ENCODE data around the gene UMPS.
"Not testable (repeated sequence)": the region's sequence is repeated elsewhere in the genome, so short reads cannot be mapped to it uniquely, and the experiment has no call there.

UMPS gene

DNA sequence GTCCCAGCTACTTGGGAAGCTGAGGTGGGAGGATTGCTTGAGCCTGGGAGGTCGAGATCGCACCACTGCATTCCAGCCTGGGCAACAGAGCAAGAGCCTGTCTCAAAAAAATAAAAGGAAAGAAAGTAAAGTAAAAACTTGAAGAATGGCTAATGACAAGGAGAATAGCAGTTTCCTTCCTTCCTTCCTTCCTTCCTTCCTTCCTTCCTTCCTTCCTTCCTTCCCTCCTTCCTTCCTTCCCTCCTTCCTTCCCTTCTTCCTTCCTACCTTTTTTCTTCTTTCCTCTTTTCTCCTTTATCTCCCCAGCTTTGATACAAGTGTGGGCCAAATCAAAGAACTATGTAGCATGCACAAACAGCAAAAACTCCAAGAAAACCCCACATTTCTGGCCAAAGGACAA is 23.0 kb upstream of the UMPS start:
- DNase-seq (ENCODE audit: low read depth, low spot score): not testable (repeated sequence)

DNA sequence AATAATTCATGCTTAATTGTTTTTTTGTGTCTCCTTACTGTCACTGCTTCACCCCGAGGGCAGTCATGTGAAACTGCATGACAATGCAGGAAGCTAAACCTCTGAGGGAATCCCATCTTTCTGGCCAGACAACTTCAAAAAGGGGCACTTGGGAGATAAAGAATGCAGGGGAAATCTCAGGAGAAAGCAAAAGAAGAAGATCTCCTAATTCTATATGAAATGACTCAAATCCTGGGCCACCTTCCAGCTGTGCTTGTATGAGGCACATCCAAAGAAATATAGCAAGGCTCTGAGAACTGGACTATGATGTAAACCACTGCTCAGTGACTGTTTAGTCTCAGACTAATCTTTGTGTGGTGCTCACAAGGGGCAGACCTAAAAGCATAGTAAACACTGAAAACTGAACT is 22.6 kb upstream of the UMPS start:
- no peak for DNase-seq (ENCODE audit: low read depth, low spot score)

DNA sequence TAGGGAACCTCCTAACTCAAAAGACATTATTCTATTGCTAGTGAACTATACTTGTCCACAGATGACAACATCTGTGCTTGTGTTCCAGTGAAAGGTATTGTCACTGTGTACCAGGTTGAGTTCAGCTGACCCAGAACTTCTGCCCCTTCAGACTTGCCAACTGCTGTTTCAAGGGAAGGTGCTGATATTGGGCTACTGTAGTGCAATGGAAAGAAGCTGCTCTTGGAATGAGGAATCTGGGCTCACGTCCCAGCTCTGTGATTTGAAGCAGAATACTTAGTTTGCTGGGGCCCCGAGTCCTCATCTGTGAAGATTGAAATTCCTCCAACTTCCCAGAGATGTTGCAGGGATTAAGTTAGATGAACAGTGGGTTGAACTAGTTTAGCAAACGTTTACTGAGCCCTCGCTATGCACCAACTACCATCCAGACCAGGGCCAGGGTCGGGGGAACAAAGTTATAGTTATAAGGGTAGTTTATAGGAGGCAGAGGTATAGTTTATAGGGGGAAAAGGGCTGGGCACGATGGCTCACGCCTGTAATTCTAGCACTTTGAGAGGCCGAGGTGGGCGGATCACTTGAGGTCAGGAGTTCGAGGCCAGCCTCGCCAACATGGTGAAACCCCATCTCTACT is 15.9 kb upstream of the UMPS start:
- DNase-seq (ENCODE audit: low read depth, low spot score): no peak

DNA sequence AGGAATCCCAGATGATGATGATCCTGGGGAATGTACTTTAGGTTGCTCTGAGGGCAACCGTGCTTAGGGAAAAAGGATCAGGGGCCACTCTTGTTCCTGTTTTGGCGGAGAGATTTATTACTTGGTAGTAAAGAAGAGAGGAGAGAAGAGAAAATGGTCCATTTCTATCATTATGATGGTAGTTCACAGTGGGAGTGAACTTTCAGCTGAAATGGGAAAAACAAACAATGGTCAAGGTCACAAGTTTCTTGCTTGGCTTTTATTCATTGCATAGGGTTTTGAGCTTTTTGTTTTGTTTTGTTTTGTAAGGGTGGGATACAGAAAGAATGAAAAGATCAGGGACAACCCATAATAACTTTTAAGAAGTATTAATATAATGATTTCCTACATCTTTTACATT is 7.7 kb upstream of the UMPS start:
- no peak for DNase-seq (ENCODE audit: low read depth, low spot score)

GRCh38 chr3:124730941-124731297 is 667 bp downstream of the UMPS start:
- no peak for DNase-seq (ENCODE audit: low read depth, low spot score)

DNA sequence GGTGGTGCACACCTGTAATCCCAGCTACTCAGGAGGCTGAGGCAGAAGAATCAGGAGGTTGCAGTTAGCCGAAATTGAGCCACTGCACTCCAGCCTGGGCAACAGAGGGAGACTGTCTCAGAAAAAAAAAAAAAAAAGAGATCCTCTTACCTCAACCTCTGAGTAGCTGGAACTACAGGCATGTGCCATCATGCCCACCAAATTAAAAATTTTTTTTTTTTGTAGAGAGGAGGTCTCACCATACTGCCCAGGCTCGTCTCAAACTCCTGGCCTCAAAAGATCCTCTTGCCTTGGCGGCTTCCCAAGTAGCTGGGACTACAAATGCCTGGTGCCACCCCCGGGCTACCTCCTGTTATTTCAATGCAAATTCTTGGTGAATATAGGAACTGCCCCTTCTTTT is 1.5 kb downstream of the UMPS start:
- no peak for DNase-seq (ENCODE audit: low read depth, low spot score)

DNA sequence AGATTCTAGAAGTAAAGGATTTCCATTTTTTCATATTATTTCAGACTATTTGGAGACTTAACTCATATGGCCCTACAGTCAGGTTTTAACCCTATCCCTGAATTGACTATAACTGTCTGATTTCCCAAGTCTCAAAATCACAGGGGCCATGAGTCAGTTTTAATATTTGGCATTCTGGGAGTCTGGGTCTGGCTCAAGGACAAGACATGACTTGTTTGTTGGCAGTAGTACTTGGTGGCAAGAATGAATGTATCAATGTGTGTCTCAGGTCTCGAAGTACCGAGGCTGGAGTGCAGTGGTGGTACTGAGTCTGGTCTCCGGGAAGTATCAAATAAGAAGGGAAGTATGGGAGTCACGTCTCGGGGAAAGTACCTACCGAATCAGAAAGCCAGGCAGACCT is 10.8 kb downstream of the UMPS start:
- no peak for DNase-seq (ENCODE audit: low read depth, low spot score)

DNA sequence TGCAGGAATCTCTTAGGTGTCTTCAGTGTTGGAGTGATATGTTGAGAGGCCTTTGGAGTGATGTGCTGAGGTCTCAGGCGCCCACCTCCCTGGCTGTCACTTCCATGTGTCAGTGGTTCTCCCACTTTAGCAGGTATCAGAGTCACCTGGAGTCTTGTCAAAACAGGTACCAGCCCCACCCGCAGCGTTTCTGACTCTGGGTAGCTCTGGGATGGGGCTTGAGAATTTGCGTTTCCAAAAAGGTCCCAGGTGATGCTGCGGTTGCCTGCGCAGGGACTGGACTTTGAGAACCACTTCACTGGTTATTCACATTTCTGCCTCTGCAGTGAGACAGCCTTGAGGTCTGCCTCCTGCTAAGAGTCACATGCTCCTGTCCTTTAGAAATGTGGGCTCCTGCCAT is 15.5 kb downstream of the UMPS start:
- DNase-seq (ENCODE audit: low read depth, low spot score): no peak

- no peak for DNase-seq (ENCODE audit: low read depth, low spot score)
Observed at GRCh38 chr3:124747111-124747981, 17.1 kb downstream of the UMPS start.

GRCh38 chr3:124748560-124749198 is 18.4 kb downstream of the UMPS start:
- no peak for DNase-seq (ENCODE audit: low read depth, low spot score)

DNA sequence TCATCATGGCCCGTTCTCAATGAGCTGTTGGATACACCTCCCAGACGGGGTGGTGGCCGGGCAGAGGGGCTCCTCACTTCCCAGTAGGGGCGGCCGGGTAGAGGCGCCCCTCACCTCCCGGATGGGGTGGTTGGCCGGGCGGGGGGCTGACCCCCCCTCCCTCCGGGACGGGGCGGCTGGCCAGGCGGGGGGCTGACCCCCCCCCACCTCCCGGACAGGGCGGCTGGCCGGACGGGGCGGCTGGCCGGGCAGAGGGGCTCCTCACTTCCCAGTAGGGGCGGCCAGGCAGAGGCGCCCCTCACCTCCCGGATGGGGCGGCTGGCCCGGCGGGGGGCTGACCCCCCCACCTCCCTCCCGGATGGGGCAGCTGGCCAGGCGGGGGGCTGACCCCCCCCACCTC is 19.6 kb downstream of the UMPS start:
- not testable (repeated sequence) for DNase-seq (ENCODE audit: low read depth, low spot score)

DNA sequence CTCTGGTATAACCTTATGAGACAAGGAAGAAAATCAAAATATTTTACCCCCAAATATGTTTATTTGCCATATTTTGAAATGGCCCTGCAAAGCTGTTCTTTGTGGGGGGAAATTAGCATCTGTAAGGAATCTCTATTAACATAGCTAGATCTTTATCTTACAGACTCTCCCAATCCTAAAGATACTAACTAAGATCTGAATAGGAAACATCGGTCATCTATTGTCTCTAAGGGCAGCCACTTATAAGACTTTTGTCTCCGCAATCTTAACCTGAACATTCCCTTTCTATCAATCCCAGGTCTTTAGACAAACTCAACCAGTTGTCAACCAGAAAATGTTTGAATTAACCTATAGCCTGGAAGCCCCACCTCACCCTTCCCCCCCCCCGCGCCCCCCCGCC is 21.2 kb downstream of the UMPS start:
- DNase-seq (ENCODE audit: low read depth, low spot score): no peak

GRCh38 chr3:124752051-124752450 is 21.8 kb downstream of the UMPS start:
- DNase-seq (ENCODE audit: low read depth, low spot score): no peak

- not testable (repeated sequence) for DNase-seq (ENCODE audit: low read depth, low spot score)
Observed at GRCh38 chr3:124757926-124758325, 27.7 kb downstream of the UMPS start.

DNA sequence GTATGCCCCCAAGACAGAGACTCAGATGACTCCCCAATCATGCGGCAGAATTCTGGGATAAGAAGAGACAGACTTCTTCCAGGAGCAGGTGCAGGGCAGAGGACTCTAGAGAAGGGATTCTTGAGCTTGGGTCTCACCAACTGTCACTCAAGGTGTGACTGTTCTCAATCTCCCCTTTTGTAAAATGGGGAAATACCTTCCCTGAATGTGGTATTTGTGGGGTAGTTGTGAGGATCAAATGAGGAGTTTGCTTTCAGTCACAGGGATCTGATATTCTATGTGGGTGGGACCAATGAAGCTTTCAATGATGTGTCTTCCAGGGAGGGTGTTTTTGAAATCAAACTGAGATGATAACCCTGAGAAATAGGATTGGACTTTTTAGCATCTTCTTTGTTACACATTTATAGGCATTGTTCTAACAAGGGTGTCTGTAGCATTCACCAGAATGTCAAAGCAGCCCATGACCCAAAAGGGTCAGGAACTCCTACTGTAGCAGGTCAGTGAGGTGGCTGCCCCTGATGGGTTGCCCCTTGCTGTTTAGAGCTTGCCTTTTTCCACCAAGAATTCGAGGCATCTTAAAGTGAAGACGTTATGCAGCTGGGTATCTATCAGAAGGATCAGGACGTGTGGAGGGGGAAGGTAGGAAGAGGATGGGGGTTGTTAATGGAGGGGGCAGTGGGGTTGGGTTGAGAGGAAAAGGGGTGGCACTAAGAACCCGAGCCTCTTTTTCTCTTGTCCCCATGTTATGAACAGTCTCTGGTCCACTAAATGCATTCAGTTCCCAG is 28.8 kb downstream of the UMPS start:
- DNase-seq (ENCODE audit: low read depth, low spot score): no peak

DNA sequence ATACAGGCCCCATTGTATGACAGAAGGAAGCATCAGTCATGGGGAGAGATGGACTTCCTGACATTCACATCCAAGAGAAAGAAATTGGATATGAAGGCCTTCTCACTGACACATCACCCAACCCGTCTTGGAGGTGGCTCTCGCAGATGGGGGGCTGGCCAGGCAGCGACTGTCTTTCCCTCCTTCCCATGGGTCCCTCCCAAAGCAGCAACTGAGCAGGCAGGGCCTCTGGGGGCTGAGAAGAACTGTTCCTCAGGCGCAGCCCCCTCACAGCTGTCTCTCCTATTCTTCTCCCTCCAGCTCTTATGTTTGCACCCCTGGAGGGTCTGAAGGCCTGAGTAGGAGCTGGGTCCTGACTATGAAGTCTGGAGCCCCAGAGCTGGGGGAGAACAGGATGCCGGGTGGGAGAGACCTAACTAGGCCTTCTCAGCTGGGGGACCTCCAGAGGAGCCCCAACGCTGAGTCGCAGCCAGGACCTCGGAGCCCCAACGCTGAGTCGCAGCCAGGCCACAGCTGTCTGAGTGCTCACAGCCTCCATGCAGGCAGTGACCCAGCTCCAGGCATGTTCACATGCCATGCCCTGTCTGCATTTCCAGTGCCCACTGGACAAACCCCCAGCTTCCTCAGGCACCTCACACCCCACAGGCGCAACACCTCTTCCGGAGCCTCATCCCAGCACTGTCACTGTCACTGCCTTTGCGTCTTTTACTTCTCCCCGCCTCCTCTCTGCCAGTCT is 29.6 kb downstream of the UMPS start:
- no peak for DNase-seq (ENCODE audit: low read depth, low spot score)

- DNase-seq (ENCODE audit: low read depth, low spot score): no peak
Observed at GRCh38 chr3:124760601-124761000, 30.3 kb downstream of the UMPS start.

DNA sequence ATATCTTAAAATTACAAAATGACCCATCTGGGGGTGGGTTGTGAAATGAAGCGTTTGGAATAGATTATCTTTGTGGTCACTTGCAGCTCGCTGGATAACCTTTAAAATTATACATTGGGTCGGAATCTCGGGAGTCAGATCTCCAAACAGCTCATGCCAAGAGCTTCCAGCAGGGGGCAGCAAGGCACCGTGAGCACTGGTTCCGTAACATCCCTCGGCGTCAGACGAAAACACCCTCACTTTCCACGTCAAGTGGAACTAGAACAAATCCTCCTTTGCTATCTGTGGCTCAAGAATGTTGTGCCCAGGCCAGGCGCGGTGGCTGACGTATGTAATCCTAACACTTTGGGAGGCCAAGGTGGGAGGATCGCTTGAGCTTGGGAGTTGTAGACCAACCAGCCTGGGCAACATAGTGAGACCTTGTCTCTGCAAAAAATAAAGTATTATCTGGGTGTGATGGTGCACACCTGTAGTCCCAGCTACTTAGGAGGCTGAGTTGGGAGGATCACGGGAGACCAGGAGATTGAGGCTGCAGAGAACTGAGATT is 31.1 kb downstream of the UMPS start:
- DNase-seq (ENCODE audit: low read depth, low spot score): no peak

DNA sequence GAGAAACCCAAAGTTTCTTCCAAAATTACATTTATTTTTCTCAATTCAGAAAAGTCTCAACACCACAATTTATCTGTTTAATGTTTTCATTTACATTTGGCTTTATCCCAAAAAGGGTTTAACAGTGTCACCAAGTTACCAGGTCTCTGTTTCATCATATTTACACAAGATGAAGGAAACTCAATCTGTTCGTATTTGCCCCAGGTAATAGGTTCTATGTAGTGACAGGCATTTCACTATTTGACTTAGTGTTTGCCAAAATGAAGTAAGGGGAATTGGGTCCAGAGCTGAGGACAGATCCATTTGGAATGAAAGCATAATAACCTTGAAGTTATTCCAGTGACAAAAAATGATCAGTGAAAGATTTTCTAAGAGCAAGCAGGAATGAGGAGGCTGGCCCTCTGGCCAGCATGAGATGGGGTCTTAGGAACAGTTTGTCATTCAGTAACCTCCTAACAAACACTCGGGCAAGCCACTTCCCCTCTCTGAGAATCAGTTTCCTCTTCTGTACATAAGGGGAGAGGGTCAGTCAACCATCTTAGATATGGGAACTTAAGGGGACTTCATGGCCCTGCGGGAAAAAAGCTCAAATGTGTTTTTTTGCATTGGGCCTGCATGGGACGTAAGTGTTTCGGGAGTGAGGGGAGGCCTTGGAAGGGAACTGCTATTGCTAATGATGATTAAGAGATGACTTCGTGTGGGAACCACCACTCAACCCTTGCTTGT is 31.8 kb downstream of the UMPS start:
- no peak for DNase-seq (ENCODE audit: low read depth, low spot score)

GRCh38 chr3:124762661-124763011 is 32.4 kb downstream of the UMPS start:
- no peak for DNase-seq (ENCODE audit: low read depth, low spot score)

DNA sequence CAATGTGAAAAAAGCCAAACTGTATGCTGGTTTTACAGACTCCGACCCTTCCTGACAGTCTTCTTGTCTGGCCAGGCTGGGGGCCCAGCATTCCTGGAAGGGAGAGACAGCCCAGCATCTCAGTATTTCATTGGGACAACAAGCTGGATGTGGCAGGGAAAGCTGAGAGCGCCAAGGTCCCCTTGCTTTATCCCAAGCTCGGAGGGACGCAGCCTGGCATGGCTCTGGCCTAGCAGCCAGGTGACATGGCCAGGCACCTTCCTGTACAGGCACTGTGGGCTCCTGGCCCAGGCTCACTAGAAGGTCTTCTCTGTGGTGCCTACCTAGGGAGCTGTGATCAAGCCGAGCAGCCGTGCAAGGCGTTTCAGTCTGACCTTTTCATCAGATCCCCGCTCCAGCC is 33.0 kb downstream of the UMPS start:
- no peak for DNase-seq (ENCODE audit: low read depth, low spot score)
